GM21529 (cell line): Measurements from ENCODE around the gene ADCY3.
A peak's percentile ranks its signal among the peaks of the same experiment; 100 is the strongest.

Experiments
- ATAC-seq: cut with Tn5 transposase; IDR thresholded peaks from one replicate; pipeline ENCODE4 v1.9.1; 2021; ENCODE audit not compliant: unreplicated experiment

ADCY3 gene

GRCh38 chr2:24920098-24920808, at the start of gene ADCY3:
Gene ADCY3 (minus strand): TSS chr2:24920237. CDS start chr2:24918987, 1,250 bp downstream.
- ATAC-seq: peak; percentile 52

- no peak for ATAC-seq
These were observed 49.7 kb upstream of the ADCY3 start for GRCh38 chr2:24969784-24970183.

- ATAC-seq: no peak
These were observed 41.9 kb upstream of the ADCY3 start for GRCh38 chr2:24961903-24962302.

- ATAC-seq: no peak
These were observed 39.7 kb upstream of the ADCY3 start for GRCh38 chr2:24959761-24960160.

GRCh38 chr2:24958411-24958935, 38.4 kb upstream of the ADCY3 start:
- ATAC-seq: no peak

- no peak for ATAC-seq
These were observed 37.9 kb upstream of the ADCY3 start for GRCh38 chr2:24957976-24958375.

GRCh38 chr2:24957221-24957620, 37.2 kb upstream of the ADCY3 start:
- no peak for ATAC-seq

- no peak for ATAC-seq
These were observed 35.9 kb upstream of the ADCY3 start for GRCh38 chr2:24955921-24956320.

- ATAC-seq: no peak
These were observed 35.2 kb upstream of the ADCY3 start for GRCh38 chr2:24955232-24955631.

GRCh38 chr2:24950102-24950501, 30.1 kb upstream of the ADCY3 start:
- no peak for ATAC-seq

- no peak for ATAC-seq
These were observed 28.5 kb upstream of the ADCY3 start for GRCh38 chr2:24948506-24948905.

- ATAC-seq: no peak
These were observed 27.6 kb upstream of the ADCY3 start for GRCh38 chr2:24947561-24948157.

- ATAC-seq: no peak
These were observed 25.9 kb upstream of the ADCY3 start for GRCh38 chr2:24945907-24946306.

GRCh38 chr2:24943427-24944053, 23.5 kb upstream of the ADCY3 start:
- no peak for ATAC-seq

- ATAC-seq: no peak
These were observed 19.3 kb upstream of the ADCY3 start for GRCh38 chr2:24939353-24939752.

- no peak for ATAC-seq
These were observed 17.2 kb upstream of the ADCY3 start for GRCh38 chr2:24937236-24937635.

- ATAC-seq: no peak
These were observed 15.1 kb upstream of the ADCY3 start for GRCh38 chr2:24935145-24935544.

- ATAC-seq: no peak
These were observed 12.7 kb upstream of the ADCY3 start for GRCh38 chr2:24932715-24933114.

GRCh38 chr2:24930768-24931167, 10.7 kb upstream of the ADCY3 start:
- peak; percentile 88 for ATAC-seq

- ATAC-seq: no peak
These were observed 9.2 kb upstream of the ADCY3 start for GRCh38 chr2:24929230-24929629.

GRCh38 chr2:24928036-24928435, 8.0 kb upstream of the ADCY3 start:
- no peak for ATAC-seq

- no peak for ATAC-seq
These were observed 6.7 kb upstream of the ADCY3 start for GRCh38 chr2:24926602-24927252.
